Measurements from ENCODE around the gene CUL5. TPM values are rescaled to one million over a fixed set of nuclear protein-coding genes. Genes with fewer than 3 reads are reported as not detected.

The CUL5 gene
- 25.0 and 26.4 TPM in 2 replicates for total RNA-seq (2014; rRNA removed; shearing (Covaris generic))

DNA sequence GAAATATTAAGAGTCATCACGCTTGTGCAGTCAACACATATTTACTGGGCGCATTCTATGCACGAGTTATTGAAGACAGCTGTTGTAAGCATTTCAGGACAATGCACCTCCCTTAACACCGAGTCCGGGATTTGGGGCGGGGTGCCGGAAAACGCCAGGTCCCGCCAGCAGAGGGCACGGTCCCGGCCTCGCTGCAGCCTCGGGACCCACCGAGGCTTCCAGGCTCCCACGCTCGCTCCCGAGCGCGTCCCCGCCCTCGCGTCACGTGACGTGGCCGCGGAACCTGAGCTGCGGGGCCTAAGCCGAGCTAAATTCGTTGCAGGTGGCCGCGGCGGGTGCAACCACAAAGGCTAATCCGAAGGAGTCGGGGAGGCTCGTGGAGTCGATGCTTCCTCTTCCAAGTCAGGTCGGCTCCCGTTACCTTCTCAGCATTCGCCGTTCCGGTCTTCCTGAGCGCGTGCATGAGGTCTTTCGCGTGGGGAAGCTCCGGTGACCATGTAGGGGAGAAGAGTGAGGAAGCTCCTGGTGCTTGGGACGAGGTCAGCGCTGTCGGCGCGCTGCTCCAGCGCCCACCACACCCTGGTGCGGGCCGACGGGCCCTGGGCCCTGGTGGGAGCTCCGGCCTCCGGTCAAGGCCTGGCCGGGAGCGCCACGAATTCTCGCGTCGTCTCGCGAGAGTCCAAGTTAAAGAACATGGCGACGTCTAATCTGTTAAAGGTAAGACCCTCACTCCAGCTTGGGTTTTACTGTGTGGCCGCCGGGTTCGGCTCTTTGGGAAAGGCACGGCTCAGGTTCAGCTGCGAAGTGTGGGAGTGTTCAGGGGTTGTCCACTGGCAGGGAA lies at the start of gene CUL5:
CUL5 (plus strand) TSS at position 243 of the 841 bp plus-strand sequence; CDS start at position 694, 451 bp downstream.
- DNase-seq (ENCODE audit: low read depth) = peak; percentile 94

DNA sequence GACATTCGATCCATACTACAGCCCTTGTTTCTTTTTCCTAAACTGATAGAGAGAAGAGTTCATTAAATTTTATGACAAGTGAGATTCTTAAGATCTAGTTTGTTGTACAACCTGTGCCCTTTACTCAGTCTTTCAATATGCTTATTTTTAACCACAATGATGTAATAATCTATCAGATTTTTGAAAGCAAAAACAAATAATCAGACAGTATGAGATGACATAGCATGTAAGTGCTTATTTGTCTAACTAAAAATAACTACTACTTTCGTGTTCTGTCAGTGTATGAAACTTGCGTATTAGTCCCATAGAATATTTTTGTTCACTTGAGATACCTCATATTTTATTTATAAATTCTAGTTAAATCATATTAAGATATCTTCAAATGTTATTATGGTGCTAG lies 47.2 kb upstream of the CUL5 start:
- DNase-seq (ENCODE audit: low read depth) = no peak

DNA sequence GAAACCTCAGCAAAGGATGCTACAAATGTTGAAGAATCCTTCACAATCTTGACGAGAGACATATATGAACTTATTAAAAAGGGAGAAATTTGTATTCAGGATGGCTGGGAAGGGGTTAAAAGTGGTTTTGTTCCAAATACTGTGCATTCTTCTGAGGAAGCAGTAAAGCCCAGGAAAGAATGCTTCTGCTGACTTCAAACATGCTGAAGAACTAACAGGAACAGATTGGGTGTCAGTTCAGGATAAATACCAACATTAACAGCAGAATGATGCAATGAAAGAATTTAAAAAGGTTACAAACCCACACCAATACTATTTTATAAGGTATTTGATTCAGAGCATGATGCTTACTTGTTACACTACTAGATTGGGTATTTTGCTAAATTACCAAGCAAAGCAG lies 46.5 kb upstream of the CUL5 start:
- no peak for DNase-seq (ENCODE audit: low read depth)

DNA sequence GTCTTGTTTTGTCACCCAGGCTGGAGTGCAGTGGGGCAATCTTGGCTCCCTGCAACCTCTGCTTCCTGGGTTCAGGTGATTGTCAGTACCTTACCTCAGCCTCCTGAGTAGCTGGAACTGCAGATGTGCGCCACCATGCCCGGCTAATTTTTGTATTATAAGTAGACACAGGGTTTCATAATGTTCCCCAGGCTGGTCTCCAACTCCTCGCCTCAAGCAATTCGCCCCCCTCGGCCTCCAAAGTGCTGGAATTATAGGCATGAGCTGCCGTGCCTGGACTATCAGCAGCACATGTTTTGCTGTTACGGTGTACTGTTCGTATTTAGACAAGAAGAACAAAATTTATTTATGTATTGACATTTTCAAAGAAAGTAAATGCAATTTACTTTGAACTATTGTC lies 45.6 kb upstream of the CUL5 start:
- no peak for DNase-seq (ENCODE audit: low read depth)

- no peak for DNase-seq (ENCODE audit: low read depth)
These were observed 39.5 kb upstream of the CUL5 start for GRCh38 chr11:107969219-107969618.

DNA sequence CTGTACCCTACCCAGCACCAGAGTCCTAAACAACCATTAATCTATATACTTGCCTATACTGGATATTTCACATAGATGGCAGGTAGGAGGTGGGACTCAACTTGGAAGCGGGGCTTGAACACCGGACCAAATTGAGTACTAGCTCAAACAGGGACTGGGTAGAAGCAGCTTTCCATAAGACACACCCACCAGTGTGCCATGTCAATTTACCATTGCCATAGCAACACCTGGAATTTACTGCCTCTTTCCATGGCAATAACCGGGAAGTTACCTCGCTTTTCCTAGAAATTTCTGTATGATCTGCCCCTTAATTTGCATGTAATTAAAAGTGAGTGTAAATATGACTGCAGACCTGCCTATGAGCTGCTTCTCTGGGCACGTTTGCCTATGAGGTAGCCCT lies 38.6 kb upstream of the CUL5 start:
- no peak for DNase-seq (ENCODE audit: low read depth)

DNA sequence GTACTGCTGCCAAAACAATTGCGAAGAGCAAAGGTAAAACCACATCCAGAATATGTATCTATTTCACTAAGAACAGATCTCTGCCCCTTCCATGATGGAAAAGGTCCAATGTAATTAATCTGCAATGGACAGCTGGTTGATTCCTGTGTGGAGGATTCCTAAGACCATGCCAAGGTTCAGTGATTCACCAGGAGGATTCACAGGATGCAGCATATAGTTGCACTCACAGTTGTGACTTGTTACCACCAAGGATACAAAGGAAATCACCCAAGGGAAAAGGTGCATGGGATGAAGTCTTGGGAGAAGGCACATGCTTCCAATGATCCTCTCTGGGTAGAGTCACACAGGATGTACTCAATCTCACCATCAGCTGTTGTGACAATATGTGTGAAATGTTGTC lies 35.1 kb upstream of the CUL5 start:
- no peak for DNase-seq (ENCODE audit: low read depth)

GRCh38 chr11:107988397-107989158 lies 20.1 kb upstream of the CUL5 start:
- DNase-seq (ENCODE audit: low read depth) = no peak

DNA sequence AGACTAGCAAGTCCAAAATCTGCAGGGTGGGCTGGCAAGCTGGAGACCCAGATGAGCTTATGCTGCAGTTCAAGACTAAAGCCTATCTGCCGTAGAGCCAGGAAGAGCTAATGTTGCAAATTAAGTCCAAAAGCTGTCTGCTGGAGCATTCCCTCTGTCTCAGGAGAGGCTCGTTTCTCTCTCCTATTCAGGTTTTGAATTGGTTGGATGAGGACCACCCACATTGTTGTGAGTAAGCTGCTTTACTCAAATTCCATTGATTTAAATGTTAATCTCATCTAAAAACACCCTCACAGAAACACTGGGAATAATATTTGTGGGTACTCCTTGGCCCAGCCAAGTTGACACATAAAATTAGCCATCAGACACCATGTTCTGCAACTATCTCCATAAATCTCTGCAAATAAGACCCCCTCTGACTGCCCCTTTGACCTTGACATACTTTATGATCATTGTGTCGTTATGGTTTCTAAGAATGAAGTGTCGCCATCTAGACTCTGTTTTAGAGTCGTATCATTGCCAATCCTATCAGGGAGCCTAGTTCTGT lies 16.8 kb upstream of the CUL5 start:
- DNase-seq (ENCODE audit: low read depth) = no peak

GRCh38 chr11:107996006-107996776 lies 12.5 kb upstream of the CUL5 start:
- DNase-seq (ENCODE audit: low read depth) = no peak

GRCh38 chr11:107998761-107999160 lies 9.9 kb upstream of the CUL5 start:
- no peak for DNase-seq (ENCODE audit: low read depth)

DNA sequence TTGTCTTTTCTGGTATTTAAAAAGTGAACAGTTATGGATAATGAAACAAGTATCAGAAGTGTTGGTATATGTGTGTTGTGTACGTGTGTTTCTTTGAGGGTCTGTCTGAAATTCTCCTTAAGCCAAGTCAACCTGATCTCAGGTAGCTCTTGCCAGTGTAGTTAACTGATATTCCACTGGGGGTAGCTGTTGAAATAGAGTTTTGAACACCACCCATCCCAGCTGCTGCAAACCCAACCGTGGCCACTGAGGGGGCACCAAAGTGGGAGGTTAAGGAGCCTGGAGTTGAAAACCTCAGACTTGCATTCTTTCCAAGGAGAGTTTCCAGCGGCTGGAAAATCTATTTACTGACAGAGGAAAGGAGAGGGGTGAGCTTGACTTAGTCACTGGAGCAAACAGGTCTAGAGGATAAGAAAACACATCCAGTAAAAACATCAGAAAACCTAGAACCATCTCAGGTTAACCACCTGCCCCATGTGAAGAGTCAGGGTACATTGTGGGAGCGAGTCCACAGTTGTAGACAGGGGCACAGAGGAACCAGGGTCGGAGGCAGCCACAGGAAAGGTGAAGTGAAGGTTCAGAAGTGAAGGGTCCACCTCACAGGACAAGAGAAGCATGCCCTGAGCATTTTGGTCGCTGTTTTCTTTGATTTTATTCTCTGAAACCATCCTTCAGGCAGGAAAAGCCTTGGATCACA lies 8.8 kb upstream of the CUL5 start:
- peak; percentile 45 for DNase-seq (ENCODE audit: low read depth)

DNA sequence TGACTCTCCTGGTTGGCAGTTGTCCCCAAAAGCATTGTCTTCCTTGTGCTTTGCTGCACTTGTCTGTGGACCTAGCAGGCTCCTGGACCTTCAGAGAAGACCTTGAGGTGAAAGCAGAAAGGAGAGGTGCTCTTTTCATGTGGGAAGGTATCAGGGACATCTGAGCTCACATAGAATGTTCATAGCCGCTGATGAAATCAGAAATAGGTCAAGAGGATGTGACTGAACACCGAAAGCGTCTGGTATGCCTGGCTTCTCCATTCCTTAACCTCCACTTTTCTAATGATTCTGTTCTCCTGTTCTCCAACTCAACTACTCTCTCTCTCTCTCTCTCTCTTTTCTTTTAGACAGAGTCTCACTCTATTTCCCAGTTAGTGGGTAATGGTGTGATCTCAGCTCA lies 6.2 kb upstream of the CUL5 start:
- no peak for DNase-seq (ENCODE audit: low read depth)

- no peak for DNase-seq (ENCODE audit: low read depth)
These were observed 5.1 kb upstream of the CUL5 start for GRCh38 chr11:108003623-108004022.

- DNase-seq (ENCODE audit: low read depth) = no peak
These were observed 879 bp upstream of the CUL5 start for GRCh38 chr11:108007819-108008218.

- DNase-seq (ENCODE audit: low read depth) = peak; percentile 6
These were observed 1.0 kb downstream of the CUL5 start for GRCh38 chr11:108009497-108010370.

DNA sequence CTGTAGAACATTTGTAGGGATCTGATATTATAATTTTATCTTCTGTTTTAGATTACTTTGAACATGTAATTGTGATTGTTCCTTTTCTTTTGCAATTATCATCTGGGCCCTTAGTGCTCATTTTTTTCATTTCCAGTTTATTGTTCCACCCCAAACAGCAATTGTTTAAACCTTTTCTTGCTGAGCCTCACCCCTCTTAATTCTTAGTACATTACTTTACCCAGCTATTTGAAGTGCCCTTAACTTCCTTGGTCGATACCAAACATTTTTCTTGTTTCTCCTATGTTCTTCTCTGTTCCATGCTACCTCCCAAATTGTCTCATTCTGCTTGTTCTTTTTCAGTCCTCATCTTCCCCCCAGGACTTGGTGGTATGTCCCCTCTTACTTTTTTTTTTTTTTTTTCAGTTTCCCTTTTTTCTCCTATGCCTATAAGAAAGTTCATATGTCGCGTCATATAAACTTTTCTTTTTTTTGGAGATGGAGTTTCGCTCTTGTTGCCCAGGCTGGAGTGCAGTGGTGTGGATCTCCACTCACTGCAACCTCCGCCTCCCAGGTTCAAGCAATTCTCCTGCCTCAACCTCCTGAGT lies 3.5 kb downstream of the CUL5 start:
- DNase-seq (ENCODE audit: low read depth) = no peak

- DNase-seq (ENCODE audit: low read depth) = no peak
These were observed 7.9 kb downstream of the CUL5 start for GRCh38 chr11:108016647-108017046.

DNA sequence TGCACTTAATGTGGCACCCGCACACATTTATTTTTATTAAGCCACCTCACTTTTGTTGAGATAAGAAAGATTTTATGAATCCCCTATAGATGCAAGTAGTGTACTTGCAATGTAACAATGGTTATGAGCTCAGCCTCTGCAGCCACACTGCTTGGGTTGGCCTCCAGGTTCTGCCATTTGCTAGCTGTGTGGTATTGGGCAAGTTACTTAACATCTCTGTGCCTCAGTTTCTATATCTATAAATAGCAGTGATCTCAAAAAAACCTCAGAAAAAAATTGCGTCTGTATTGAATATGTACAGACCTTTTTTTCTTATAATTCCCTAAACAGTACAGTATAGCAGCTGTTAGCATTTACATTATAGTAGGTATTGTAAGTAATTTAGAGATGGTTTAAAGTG lies 10.0 kb downstream of the CUL5 start:
- DNase-seq (ENCODE audit: low read depth) = no peak
